Adrenal gland (tissue), 5 donors: ENCODE results near the gene DPEP3.

Source experiments
- CTCF ChIP-seq, 6 experiments: fragments of 450-650 bp in 4 of 6; fragments of 200-600 bp in 2 of 6; sonication (generic) in 1 of 6; IDR thresholded peaks; 1 replicate in 5 of 6; 2 replicates in 1 of 6; pipeline versions ENCODE4 v1.5.1 to v1.8.0; 2016 to 2021; ENCODE audit warnings: antibody characterized with exemption in 6 of 6, mild to moderate bottlenecking in 2 of 6, moderate library complexity in 1 of 6
- POLR2A ChIP-seq, 2 donors: fragments of 450-650 bp; IDR thresholded peaks; one replicate each; pipeline ENCODE4 v1.6.1; 2017; ENCODE audit warnings: antibody characterized with exemption in 2 of 2, mild to moderate bottlenecking in 2 of 2, moderate library complexity in 1 of 2
- donor health status: DM: no; HTN: no; CAD: no.

DNA sequence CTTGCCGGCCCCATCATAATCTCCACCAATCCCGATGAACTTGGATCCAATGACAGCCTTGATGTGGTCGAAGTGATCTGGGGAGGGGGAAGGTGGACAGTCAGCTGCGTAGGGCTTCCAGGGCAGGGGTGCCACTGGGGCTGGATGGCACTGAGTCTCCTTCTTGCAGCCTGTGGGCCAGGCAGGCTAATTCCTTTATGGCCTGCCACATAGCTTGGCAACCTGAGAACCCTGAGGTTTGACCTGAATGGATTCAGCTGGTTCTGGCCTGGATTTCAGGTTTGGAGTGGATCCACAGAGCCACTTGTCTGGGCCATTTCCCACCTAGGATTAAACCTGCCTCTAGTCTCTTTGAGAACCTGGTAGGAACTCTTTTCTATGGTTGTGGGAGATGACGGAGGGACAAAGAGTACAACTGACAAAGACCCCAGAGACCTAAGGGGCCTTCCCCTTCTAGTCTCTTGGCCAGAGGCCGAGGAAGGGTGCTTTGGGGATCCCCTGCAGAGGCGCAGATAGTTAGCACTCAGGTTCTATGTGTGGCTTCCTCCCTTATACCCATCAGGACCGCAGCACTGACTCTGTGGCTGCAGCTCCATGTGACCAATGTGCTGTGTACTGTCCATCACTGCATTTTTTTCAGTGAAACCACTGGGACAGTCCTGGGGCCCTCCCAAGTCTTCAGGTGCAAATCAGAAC lies 9.2 kb upstream of the DPEP3 start:
- TF ChIP-seq CTCF (IDR thresholded peaks at IDR 0.05) (no peak), POLR2A (IDR thresholded peaks at IDR 0.05) (no peak)
